Pancreas (tissue), 10 donors: Measurements from ENCODE around the gene PHF21A. TPM values are rescaled to one million over a fixed set of nuclear protein-coding genes. Genes with fewer than 3 reads are reported as not detected.

ENCODE experiments used
- ATAC-seq, 4 donors: fragments of 200-7000 bp; cut with Tn5 transposase; one replicate each; pipeline versions ENCODE4 v1.8.0 to v1.9.1; 2020; ENCODE audit warnings: mild to moderate bottlenecking in 4 of 4, moderate library complexity in 4 of 4
- DNase-seq, 6 donors: peaks; one replicate each; pipeline ENCODE4 v3.0.0-alpha.2; 2020
- FAIRE-seq: peaks from 2 replicates; lab custom pipeline; 2012; peaks lifted over from hg19 to GRCh38; lab: Jason Lieb, UNC
- H3K27ac ChIP-seq, 4 donors: fragments of 200-600 bp; sonication (generic); 1 replicate in 3 of 4; 2 replicates in 1 of 4; pipeline versions ENCODE4 v1.5.0 to v1.8.0; 2020
- H3K27me3 ChIP-seq, 4 donors: fragments of 200-600 bp; one replicate each; pipeline ENCODE4 v1.8.0; 2021
- H3K36me3 ChIP-seq, 3 donors: fragments of 200-600 bp; sonication (generic) in 1 of 3; one replicate each; pipeline versions ENCODE4 v1.5.0 to v1.8.0; 2020 to 2021
- H3K4me1 ChIP-seq, 3 donors: fragments of 200-600 bp; one replicate each; pipeline ENCODE4 v1.8.0; 2021
- H3K4me3 ChIP-seq, 4 donors: fragments of 200-600 bp; sonication (generic) in 2 of 4; one replicate each; pipeline versions ENCODE4 v1.5.0 to v1.8.0; 2020 to 2021
- H3K9me3 ChIP-seq, 4 donors: fragments of 200-600 bp; one replicate each; pipeline ENCODE4 v1.8.0; 2021
- CTCF ChIP-seq, 4 donors: fragments of 200-600 bp; sonication (generic) in 3 of 4; IDR thresholded peaks; one replicate each; pipeline versions ENCODE4 v1.5.0 to v1.8.0; 2021; ENCODE audit warnings: antibody characterized with exemption in 4 of 4
- WGBS, 2 donors: extraction: QIAGEN DNeasy Blood & Tissue Kit; methylation state at CpG; one replicate each; pipeline ENCODE4 v1.1.7; 2013; 5-methylcytosine and 5-hydroxymethylcytosine counted together
- intact Hi-C, 3 donors: fragments of 100-400 bp; cut with DNase I; formaldehyde crosslinking; loops; one replicate each; pipeline versions ENCODE4 v1.11.1 to v1.14.2; 2022
- polyA plus RNA-seq, 2 donors: library from polyadenylated mRNA; stranded (reverse); fragments of 200-250 nt; gene quantifications; one replicate each; pipeline ENCODE4 v1.2.3, GENCODE V29; 2013
- total RNA-seq, 6 donors: library from RNA; stranded (reverse); fragmentation: NEBNext Ultra II Directional in 4 of 6; extraction: Animal tissue kit (Norgen Biotek cat#: 25700) in 4 of 6; gene quantifications; one replicate each; pipeline versions ENCODE4 v1.2.1 to v1.2.4, GENCODE V29; 2021 to 2023
- donor health status: healthy with polysubstance abuse.
- donor health status: DM: no; HTN: no; CAD: no; lungs with moderate emphysema.
- donor health status: DM: no; HTN: no; CAD: no.
- donor health status: control.
- donor health status: control.
- donor health status: Bipolar disorder and iron deficiency.
- donor health status: DM: yes; HTN: yes; CAD: no.
- donor health status: DM: no; HTN: no; CAD: no.
- donor health status: DM: no; HTN: no; CAD: no.
- donor health status: DM: yes; HTN: yes; CAD: no.

The PHF21A gene
- total and polyA plus RNA-seq, 8 donors: 11.4 to 30.3 (median 14.4) TPM

GRCh38 chr11:46065681-46066080, 55.6 kb downstream of the PHF21A start:
- TF ChIP-seq CTCF (IDR thresholded peaks at IDR 0.05): no peak
- FAIRE-seq: no peak
- intact Hi-C loops: no loop called here
- Histone ChIP-seq H3K36me3 (no peaks in the 10 kb centered on the region), H3K27me3 (no peaks in the 10 kb centered on the region), H3K27ac (no peak overlapping the region), H3K9me3 (no peaks in the 10 kb centered on the region), H3K4me3 (no peak overlapping the region), H3K4me1 (no peaks in the 10 kb centered on the region)
- no peak for ATAC-seq
- no peak for DNase-seq
- WGBS, 2 donors: 97 to 99% methylated on average over 3 of the region's 3 CpGs

DNA sequence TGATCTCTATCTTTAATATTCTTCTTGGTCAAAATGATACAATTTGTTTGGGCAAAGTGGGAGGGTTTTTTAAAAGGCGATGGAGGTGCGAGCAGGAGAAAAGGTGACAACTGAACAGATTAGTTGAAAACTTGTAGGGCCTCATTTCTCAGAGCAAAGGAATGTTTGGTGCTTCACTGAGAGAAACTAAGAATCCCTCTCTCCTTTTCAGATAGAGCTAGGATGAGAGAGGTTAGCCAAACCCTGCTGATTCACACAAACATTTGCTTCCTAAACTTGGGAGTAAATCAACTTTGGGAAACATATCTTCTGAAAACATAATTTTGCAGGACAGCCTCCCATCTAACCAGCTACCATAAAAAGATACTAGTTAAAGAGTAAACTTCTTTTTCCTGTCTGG, 57.0 kb downstream of the PHF21A start:
- Histone ChIP-seq H3K36me3 (no peaks in the 10 kb centered on the region), H3K4me1 (no peaks in the 10 kb centered on the region), H3K27ac (no peak overlapping the region), H3K4me3 (no peak overlapping the region), H3K9me3 (no peaks in the 10 kb centered on the region), H3K27me3 (no peaks in the 10 kb centered on the region)
- WGBS, 2 donors: 83 to 93% methylated on average over 2 of the region's 2 CpGs
- DNase-seq (no peak), ATAC-seq (no peak), FAIRE-seq (no peak)
- TF ChIP-seq CTCF (IDR thresholded peaks at IDR 0.05): no peak
- intact Hi-C loops: no loop called here

DNA sequence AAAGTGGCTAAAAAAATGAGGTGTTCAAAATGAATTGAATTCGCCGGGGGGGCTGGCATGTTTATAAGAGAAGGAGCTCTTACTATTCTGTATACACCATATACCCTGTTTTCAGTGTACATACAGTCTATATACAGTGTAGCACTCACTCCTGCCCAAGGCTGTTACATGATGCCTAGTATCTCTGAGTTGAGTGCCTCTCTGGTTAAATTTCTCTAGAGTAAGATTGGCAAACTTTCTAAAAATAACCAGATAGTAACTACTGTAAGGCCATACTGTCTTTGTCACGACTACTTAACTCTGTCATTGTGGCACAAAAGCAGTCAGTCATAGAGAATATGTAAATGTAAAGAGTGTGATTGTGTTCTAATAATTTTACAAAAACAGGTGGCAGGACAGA, 58.1 kb downstream of the PHF21A start:
- Histone ChIP-seq H3K27me3 (no peaks in the 10 kb centered on the region), H3K27ac (no peak overlapping the region), H3K9me3 (no peaks in the 10 kb centered on the region), H3K4me1 (no peaks in the 10 kb centered on the region), H3K36me3 (no peaks in the 10 kb centered on the region), H3K4me3 (no peak overlapping the region)
- WGBS, 2 donors: 84 to 90% methylated on average over 3 of the region's 3 CpGs
- intact Hi-C loops: no loop called here
- FAIRE-seq (no peak), DNase-seq (no peak), ATAC-seq (no peak)
- TF ChIP-seq CTCF (IDR thresholded peaks at IDR 0.05): no peak

DNA sequence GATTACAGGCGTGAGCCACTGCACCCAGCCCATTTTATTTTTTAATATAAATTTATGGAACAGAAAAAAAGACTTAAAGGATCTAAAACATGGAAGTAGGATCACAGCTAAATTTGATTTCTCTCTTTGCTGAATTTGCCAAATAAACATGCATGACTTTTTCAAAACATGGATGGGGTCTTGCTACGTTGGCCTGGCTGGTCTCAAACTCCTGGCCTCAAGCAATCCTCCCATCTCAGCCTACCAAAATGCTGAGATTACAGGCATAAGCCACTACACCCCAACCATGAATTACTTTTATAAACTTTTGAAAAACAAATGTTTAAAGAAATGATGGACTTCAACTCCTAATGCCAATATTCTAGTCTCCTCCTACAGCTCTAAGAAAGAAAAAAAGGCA, 61.2 kb downstream of the PHF21A start:
- Histone ChIP-seq H3K27me3 (no peaks in the 10 kb centered on the region), H3K36me3 (no peaks in the 10 kb centered on the region), H3K27ac (no peak overlapping the region), H3K9me3 (no peaks in the 10 kb centered on the region), H3K4me3 (no peak overlapping the region), H3K4me1 (no peaks in the 10 kb centered on the region)
- DNase-seq (no peak), FAIRE-seq (no peak), ATAC-seq (no peak)
- TF ChIP-seq CTCF (IDR thresholded peaks at IDR 0.05): no peak
- 98% methylated on average over 2 of the region's 2 CpGs for WGBS, 2 donors
- intact Hi-C loops: no loop called here

- no peaks in the 10 kb centered on the region for H3K9me3 ChIP-seq
- H3K36me3 ChIP-seq: no peaks in the 10 kb centered on the region
- no peak for TF ChIP-seq CTCF (IDR thresholded peaks at IDR 0.05)
- FAIRE-seq (no peak), ATAC-seq (no peak), DNase-seq (no peak)
- H3K27ac ChIP-seq: no peak overlapping the region
- H3K4me1 ChIP-seq: no peaks in the 10 kb centered on the region
- H3K4me3 ChIP-seq: no peak overlapping the region
- intact Hi-C loops: no loop called here
- H3K27me3 ChIP-seq: no peaks in the 10 kb centered on the region
- 80 to 87% methylated on average over 2 of the region's 2 CpGs for WGBS, 2 donors
These were observed 63.8 kb downstream of the PHF21A start for GRCh38 chr11:46057489-46057888.
